SK-N-SH (cell line): ENCODE results near the gene SPACA6.

Source experiments
- EP300 ChIP-seq, 2 experiments: IDR thresholded peaks; 2 replicates each; pipeline versions ENCODE4 v1.4.0 to v1.6.1; 2012; ENCODE audit warnings: borderline replicate concordance in 1 of 2, low read depth in 1 of 2, low read length in 1 of 2
- GATA2 ChIP-seq: sonication (generic); formaldehyde crosslinking; IDR thresholded peaks from 2 replicates; pipeline ENCODE4 v1.5.0; 2020; ENCODE audit warnings: mild to moderate bottlenecking, missing genetic modification reagents
- POLR2AphosphoS5 ChIP-seq: IDR thresholded peaks from 2 replicates; pipeline ENCODE4 v1.6.1; 2012; ENCODE audit warnings: low read depth, low read length
- RAD21 ChIP-seq: IDR thresholded peaks from 2 replicates; pipeline ENCODE4 v1.6.1; 2012; ENCODE audit warnings: mild to moderate bottlenecking, low read length
- RFX5 ChIP-seq: IDR thresholded peaks from 2 replicates; pipeline ENCODE4 v1.6.1; 2012; ENCODE audit warnings: mild to moderate bottlenecking, improper control_type of control experiment, low read length
- TEAD4 ChIP-seq: IDR thresholded peaks from 2 replicates; pipeline ENCODE4 v1.4.0; 2012; ENCODE audit warnings: mild to moderate bottlenecking, borderline replicate concordance; ENCODE audit not compliant: insufficient read depth
- TF ChIP-seq, protein P1 (sequence below): fragments of 200-600 bp; sonication (generic); IDR thresholded peaks from 2 replicates; pipeline ENCODE4 v1.6.1; 2017; ENCODE audit warnings: antibody characterized with exemption, mild to moderate bottlenecking, moderate library complexity
- TF ChIP-seq, protein P2 (sequence below): fragments of 150-350 bp; IDR thresholded peaks from 2 replicates; pipeline ENCODE4 v1.6.1; 2017; ENCODE audit warnings: antibody characterized with exemption, low read length, low read depth, borderline replicate concordance

DNA sequence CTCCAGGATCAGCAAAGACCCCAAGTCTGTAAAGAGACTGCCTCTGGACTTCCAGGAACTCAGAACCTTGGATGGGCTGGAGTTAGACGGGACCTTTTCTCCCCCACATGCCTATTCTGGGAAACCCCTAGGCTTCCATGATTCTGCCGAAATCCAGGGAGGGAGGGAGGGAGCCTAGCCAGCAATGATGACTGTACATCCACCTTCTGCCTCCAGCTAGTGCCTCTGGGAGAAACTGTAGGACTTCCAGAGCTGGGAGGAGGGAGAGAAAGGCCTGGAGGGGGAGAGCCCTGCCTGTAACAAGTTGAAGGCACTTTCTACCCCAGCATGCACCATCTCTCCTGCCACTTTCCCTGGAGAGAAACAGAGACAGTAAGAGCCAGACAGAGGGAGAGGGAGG lies 36.7 kb downstream of the SPACA6 start:
- TF ChIP-seq, protein P1, sequence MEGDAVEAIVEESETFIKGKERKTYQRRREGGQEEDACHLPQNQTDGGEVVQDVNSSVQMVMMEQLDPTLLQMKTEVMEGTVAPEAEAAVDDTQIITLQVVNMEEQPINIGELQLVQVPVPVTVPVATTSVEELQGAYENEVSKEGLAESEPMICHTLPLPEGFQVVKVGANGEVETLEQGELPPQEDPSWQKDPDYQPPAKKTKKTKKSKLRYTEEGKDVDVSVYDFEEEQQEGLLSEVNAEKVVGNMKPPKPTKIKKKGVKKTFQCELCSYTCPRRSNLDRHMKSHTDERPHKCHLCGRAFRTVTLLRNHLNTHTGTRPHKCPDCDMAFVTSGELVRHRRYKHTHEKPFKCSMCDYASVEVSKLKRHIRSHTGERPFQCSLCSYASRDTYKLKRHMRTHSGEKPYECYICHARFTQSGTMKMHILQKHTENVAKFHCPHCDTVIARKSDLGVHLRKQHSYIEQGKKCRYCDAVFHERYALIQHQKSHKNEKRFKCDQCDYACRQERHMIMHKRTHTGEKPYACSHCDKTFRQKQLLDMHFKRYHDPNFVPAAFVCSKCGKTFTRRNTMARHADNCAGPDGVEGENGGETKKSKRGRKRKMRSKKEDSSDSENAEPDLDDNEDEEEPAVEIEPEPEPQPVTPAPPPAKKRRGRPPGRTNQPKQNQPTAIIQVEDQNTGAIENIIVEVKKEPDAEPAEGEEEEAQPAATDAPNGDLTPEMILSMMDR = no peak
- TF ChIP-seq POLR2AphosphoS5 (no peak), RFX5 (no peak), GATA2 (CRISPR knock-in tag) (no peak), RAD21 (no peak), EP300 (IDR thresholded peaks at IDR 0.05; ENCODE audit: borderline replicate concordance in 1 of 2, low read depth in 1 of 2, low read length in 1 of 2) (no peak), TEAD4 (no peak)
- TF ChIP-seq, protein P2, sequence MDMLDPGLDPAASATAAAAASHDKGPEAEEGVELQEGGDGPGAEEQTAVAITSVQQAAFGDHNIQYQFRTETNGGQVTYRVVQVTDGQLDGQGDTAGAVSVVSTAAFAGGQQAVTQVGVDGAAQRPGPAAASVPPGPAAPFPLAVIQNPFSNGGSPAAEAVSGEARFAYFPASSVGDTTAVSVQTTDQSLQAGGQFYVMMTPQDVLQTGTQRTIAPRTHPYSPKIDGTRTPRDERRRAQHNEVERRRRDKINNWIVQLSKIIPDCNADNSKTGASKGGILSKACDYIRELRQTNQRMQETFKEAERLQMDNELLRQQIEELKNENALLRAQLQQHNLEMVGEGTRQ = no peak
